Upper lobe of left lung (tissue), 6 donors: ENCODE data around the gene FHOD3. TPM values are rescaled to one million over a fixed set of nuclear protein-coding genes. Genes with fewer than 3 reads are reported as not detected.
A peak's percentile ranks its signal among the peaks of the same experiment; 100 is the strongest.
"Not testable (repeated sequence)": the region's sequence is repeated elsewhere in the genome, so short reads cannot be mapped to it uniquely, and the experiment has no call there.

Experiments
- ATAC-seq, 2 donors: fragments of 200-7000 bp; cut with Tn5 transposase; one replicate each; pipeline ENCODE4 v1.9.1; 2022; ENCODE audit warnings: mild to moderate bottlenecking in 2 of 2, moderate library complexity in 2 of 2; ENCODE audit not compliant: low FRiP score in 2 of 2
- DNase-seq, 2 donors: peaks; one replicate each; pipeline ENCODE4 v3.0.0-alpha.2; 2019 to 2020
- H3K27ac ChIP-seq, 4 donors: fragments of 200-600 bp; sonication (generic); one replicate each; pipeline ENCODE4 v1.5.1; 2016 to 2019
- H3K27me3 ChIP-seq, 4 donors: fragments of 200-600 bp; sonication (generic); one replicate each; pipeline ENCODE4 v1.5.1; 2017 to 2019
- H3K36me3 ChIP-seq, 4 donors: fragments of 200-600 bp; sonication (generic); one replicate each; pipeline ENCODE4 v1.5.1; 2016 to 2019
- H3K4me1 ChIP-seq, 4 donors: fragments of 200-600 bp; sonication (generic); one replicate each; pipeline ENCODE4 v1.5.1; 2018 to 2019
- H3K4me3 ChIP-seq, 4 donors: fragments of 200-600 bp; sonication (generic); one replicate each; pipeline ENCODE4 v1.5.1; 2017 to 2019; ENCODE audit warnings: mild to moderate bottlenecking in 2 of 4, moderate library complexity in 1 of 4
- H3K9me3 ChIP-seq, 4 donors: fragments of 200-600 bp; sonication (generic); one replicate each; pipeline ENCODE4 v1.5.1; 2018 to 2019
- EP300 ChIP-seq, 4 donors: sonication (generic); formaldehyde crosslinking; IDR thresholded peaks; one replicate each; pipeline ENCODE4 v1.5.1; 2017; ENCODE audit warnings: antibody characterized with exemption in 4 of 4, control low read depth in 2 of 4
- POLR2A ChIP-seq, 4 donors: fragments of 450-650 bp; IDR thresholded peaks; one replicate each; pipeline ENCODE4 v1.5.1; 2016 to 2017; ENCODE audit warnings: antibody characterized with exemption in 4 of 4, mild to moderate bottlenecking in 2 of 4
- POLR2AphosphoS5 ChIP-seq, 2 donors: sonication (generic); formaldehyde crosslinking; IDR thresholded peaks; one replicate each; pipeline ENCODE4 v1.5.1; 2017; ENCODE audit warnings: antibody characterized with exemption in 2 of 2
- WGBS, 2 donors: methylation state at CpG; one replicate each; pipeline ENCODE4 v1.1.5; 2017 to 2018; 5-methylcytosine and 5-hydroxymethylcytosine counted together
- total RNA-seq, 6 donors: library from RNA; depleted of rRNA in 4 of 6; stranded (reverse); fragments of >200 nt in 4 of 6; gene quantifications; one replicate each; pipeline versions ENCODE4 v1.1.0 to v1.2.1, GENCODE V29; 2016 to 2021
- TF ChIP-seq, protein P1 (sequence below), 6 experiments: fragments of 450-650 bp in 4 of 6; fragments of 200-600 bp in 2 of 6; sonication (generic) in 2 of 6; IDR thresholded peaks; one replicate each; pipeline ENCODE4 v1.5.1; 2016 to 2019; ENCODE audit warnings: antibody characterized with exemption in 6 of 6
- donor health status: DM: no; HTN: no; CAD: no; lungs with moderate emphysema.
- donor health status: DM: no; HTN: yes; CAD: no; lungs with severe emphysema.

FHOD3 gene
- total RNA-seq, 6 donors from 2014 or later: 0.40 to 4.8 (median 2.8) TPM

DNA sequence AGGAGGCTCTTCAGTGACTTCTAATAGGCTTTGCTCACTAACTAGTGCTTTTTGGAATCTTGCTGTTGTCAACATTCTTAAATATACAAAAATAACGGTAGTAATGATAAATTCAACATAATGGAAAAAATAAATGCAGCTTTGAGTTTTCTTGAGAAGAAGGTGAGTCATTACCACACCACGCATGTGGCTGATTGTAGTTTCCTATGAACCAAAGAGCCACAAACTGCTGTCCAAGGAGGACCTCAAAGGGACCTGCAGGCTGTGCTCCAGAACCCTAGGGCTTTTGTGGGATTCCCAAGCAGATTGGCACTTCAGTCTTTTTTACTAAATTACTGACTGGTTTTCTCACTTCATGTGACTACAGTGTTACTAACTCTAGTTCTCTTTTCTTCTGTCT is 464.6 kb downstream of the FHOD3 start:
- no peaks in the 10 kb centered on the region for H3K9me3 ChIP-seq
- H3K36me3 ChIP-seq: no peaks in the 10 kb centered on the region
- H3K4me3 ChIP-seq: no peak overlapping the region
- DNase-seq (no peak), ATAC-seq (no peak)
- no peaks in the 10 kb centered on the region for H3K27me3 ChIP-seq
- 81 to 88% methylated on average over 2 of the region's 2 CpGs for WGBS, 2 donors
- H3K27ac ChIP-seq: no peak overlapping the region
- TF ChIP-seq, protein P1, sequence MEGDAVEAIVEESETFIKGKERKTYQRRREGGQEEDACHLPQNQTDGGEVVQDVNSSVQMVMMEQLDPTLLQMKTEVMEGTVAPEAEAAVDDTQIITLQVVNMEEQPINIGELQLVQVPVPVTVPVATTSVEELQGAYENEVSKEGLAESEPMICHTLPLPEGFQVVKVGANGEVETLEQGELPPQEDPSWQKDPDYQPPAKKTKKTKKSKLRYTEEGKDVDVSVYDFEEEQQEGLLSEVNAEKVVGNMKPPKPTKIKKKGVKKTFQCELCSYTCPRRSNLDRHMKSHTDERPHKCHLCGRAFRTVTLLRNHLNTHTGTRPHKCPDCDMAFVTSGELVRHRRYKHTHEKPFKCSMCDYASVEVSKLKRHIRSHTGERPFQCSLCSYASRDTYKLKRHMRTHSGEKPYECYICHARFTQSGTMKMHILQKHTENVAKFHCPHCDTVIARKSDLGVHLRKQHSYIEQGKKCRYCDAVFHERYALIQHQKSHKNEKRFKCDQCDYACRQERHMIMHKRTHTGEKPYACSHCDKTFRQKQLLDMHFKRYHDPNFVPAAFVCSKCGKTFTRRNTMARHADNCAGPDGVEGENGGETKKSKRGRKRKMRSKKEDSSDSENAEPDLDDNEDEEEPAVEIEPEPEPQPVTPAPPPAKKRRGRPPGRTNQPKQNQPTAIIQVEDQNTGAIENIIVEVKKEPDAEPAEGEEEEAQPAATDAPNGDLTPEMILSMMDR (IDR thresholded peaks at IDR 0.05): no peak
- TF ChIP-seq POLR2A (IDR thresholded peaks at IDR 0.05) (no peak), EP300 (IDR thresholded peaks at IDR 0.05) (no peak)
- H3K4me1 ChIP-seq: peaks cover 0 to 8% (median under 1%) of the 10 kb centered on the region in 4 donors

DNA sequence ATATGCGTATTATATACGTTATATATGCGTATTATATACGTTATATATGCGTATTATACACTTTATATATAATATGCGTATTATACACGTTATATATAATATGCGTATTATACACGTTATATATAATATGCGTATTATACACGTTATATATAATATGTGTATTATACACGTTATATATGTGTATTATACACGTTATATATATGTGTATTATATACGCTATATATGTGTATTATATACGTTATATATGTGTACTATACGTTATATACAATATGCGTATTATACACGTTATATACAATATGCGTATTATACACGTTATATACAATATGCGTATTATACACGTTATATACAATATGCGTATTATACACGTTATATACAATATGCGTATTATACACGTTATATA is 465.5 kb downstream of the FHOD3 start:
- H3K27ac ChIP-seq, H3K36me3 ChIP-seq, H3K4me3 ChIP-seq, ATAC-seq, H3K9me3 ChIP-seq, H3K27me3 ChIP-seq, H3K4me1 ChIP-seq, DNase-seq: not testable (repeated sequence)
- 92 to 96% methylated on average over 26 of the region's 26 CpGs for WGBS, 2 donors

DNA sequence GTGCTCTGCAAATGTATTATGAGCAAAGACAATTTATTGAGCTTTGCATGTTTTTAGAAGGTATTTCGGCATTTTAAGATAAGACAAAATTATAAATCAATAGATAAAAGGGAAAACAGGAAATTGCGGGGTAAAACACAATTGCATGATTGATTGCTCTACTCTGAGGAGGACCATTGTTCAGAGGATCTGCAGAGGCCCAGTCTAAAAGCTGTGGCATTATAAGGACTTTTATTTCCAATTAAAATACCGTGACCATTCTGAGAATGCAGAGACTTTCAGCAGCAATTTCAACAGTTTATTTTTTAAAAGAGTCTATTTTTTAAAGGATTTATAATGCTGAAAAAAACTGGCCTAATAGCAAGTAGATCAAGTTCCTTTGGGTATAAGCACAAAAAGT is 469.3 kb downstream of the FHOD3 start:
- WGBS, 2 donors: 42 to 60% methylated on average over 3 of the region's 3 CpGs
- no peak for ATAC-seq

DNA sequence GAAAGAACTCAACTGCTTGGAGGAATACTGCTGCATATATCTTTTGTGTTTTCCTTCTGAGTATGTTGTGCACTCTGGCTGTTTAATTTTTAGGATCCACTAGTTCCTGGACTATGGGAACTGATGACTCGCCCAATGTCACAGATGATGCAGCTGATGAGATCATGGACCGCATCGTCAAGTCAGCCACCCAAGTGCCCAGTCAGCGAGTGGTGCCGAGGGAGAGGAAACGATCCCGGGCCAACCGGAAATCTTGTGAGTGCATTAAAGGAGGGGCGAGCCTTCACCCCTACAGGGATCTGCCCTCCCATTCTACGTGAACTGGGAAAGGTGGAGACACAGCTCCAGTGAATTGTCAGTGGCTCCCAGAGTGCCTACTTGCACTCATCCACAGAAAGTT is 471.7 kb downstream of the FHOD3 start:
- no peaks in the 10 kb centered on the region for H3K9me3 ChIP-seq
- no peak overlapping the region for H3K4me3 ChIP-seq
- DNase-seq (no peak), ATAC-seq (peak in 1 of 2 donors; percentile 29)
- WGBS, 2 donors: 88 to 95% methylated on average over 10 of the region's 10 CpGs
- no peaks in the 10 kb centered on the region for H3K36me3 ChIP-seq
- H3K27me3 ChIP-seq: no peaks in the 10 kb centered on the region
- H3K27ac ChIP-seq: no peak overlapping the region
- no peak for TF ChIP-seq POLR2A (IDR thresholded peaks at IDR 0.05)
- TF ChIP-seq POLR2AphosphoS5 (IDR thresholded peaks at IDR 0.05): no peak
- TF ChIP-seq EP300 (IDR thresholded peaks at IDR 0.05): no peak
- TF ChIP-seq, protein P1 (IDR thresholded peaks at IDR 0.05): no peak
- H3K4me1 ChIP-seq: peaks cover 0 to 2% (median 0%) of the 10 kb centered on the region in 4 donors

More for the DNA sequence above, 469.3 kb downstream of the FHOD3 start:
- H3K4me1 ChIP-seq: peaks cover 0 to 2% (median 0%) of the 10 kb centered on the region in 4 donors
- no peak overlapping the region for H3K4me3 ChIP-seq
- no peaks in the 10 kb centered on the region for H3K9me3 ChIP-seq
- no peaks in the 10 kb centered on the region for H3K27me3 ChIP-seq
- DNase-seq: no peak
- no peaks in the 10 kb centered on the region for H3K36me3 ChIP-seq
- TF ChIP-seq, protein P1 (IDR thresholded peaks at IDR 0.05): no peak
- TF ChIP-seq POLR2AphosphoS5 (IDR thresholded peaks at IDR 0.05) (no peak), EP300 (IDR thresholded peaks at IDR 0.05) (no peak), POLR2A (IDR thresholded peaks at IDR 0.05) (no peak)
- no peak overlapping the region for H3K27ac ChIP-seq

DNA sequence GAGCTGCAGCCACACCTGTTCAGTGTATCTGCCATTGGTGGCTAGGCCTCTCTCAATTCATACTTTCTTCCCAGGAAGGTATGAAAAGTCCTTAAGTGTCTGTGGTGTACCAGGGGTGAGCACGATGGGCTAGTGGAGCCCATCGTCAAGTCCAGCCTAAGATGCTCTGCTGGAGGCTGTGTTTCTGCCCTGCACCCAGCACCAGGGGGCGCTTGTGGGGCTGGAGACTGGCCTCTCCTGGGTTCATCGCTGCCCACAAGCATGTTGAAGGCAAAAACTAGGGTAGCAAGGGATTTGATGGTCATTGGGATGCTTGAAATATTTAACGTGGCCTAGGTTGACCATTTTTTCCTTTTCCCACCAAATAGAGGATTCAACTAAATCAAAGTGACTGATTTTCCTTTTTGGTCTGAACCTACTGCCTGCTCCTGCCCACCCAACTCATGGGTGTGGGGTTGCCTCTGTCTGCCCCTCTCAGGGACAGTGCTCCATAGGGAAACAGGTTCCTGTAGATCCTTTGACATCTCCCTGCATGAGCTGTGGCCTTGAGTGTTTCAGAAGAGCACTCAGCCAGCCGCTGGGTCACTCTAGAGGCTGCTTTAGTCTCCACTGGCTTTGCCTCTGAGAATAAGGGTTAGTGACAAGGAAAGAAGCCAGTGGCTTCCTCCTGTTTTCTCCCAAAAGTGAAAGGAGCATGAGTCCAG is 472.2 kb downstream of the FHOD3 start:
- WGBS, 2 donors: 67% methylated on average over 6 of the region's 6 CpGs
- TF ChIP-seq, protein P1 (IDR thresholded peaks at IDR 0.05): peak in 3 of 6 experiments; percentile 31 to 40 (median 35)
- no peak for TF ChIP-seq POLR2A (IDR thresholded peaks at IDR 0.05)
- DNase-seq: peak in 1 of 2 donors; percentile 36
- H3K4me1 ChIP-seq: peaks cover 0 to 2% (median 0%) of the 10 kb centered on the region in 4 donors
- ATAC-seq: peak; percentile 7 to 46
- peak overlapping the region in 3 of 4 donors; percentile 11 to 43 (median 30) for H3K27ac ChIP-seq
- no peaks in the 10 kb centered on the region for H3K9me3 ChIP-seq
- no peaks in the 10 kb centered on the region for H3K36me3 ChIP-seq
- H3K4me3 ChIP-seq: no peak overlapping the region
- no peaks in the 10 kb centered on the region for H3K27me3 ChIP-seq
